Activated CD8-positive, alpha-beta T cell treated with anti-CD3 and anti-CD28 coated beads for 36 hours (primary cell): ENCODE measurements around the gene ARHGAP26. TPM values are rescaled to one million over a fixed set of nuclear protein-coding genes. Genes with fewer than 3 reads are reported as not detected.

Experiments used
- ATAC-seq: fragments of 200-7000 bp; cut with Tn5 transposase; one replicate; pipeline ENCODE4 v1.10.0; 2021; ENCODE audit warnings: mild to moderate bottlenecking, moderate library complexity
- CTCF ChIA-PET: fragments of 350-600 bp; sonication (Branson Sonifier 250); formaldehyde crosslinking; loops from one replicate; lab custom pipeline; 2021; ENCODE audit warnings: antibody characterized with exemption; lab: Charles Lee
- POLR2A ChIA-PET: fragments of 350-600 bp; sonication (Branson Sonifier 250); formaldehyde crosslinking; loops from one replicate; lab custom pipeline; 2021; ENCODE audit warnings: antibody characterized with exemption; lab: Charles Lee
- DNase-seq: peaks from one replicate; pipeline ENCODE4 v3.0.0-alpha.2; 2020
- H3K27ac Mint-ChIP-seq: one replicate; pipeline ENCODE4 v1.8.0; 2021; ENCODE audit warnings: mild to moderate bottlenecking, mixed read lengths
- H3K27me3 Mint-ChIP-seq: one replicate; pipeline ENCODE4 v1.8.0; 2021; ENCODE audit warnings: mixed read lengths
- H3K36me3 Mint-ChIP-seq: one replicate; pipeline ENCODE4 v1.8.0; 2021; ENCODE audit warnings: low read depth, mixed read lengths
- H3K4me1 Mint-ChIP-seq: one replicate; pipeline ENCODE4 v1.8.0; 2021; ENCODE audit warnings: low read depth, mixed read lengths
- H3K4me3 Mint-ChIP-seq: one replicate; pipeline ENCODE4 v1.8.0; 2021; ENCODE audit warnings: mild to moderate bottlenecking, moderate library complexity, mixed read lengths
- H3K9me3 Mint-ChIP-seq: one replicate; pipeline ENCODE4 v1.8.0; 2021; ENCODE audit warnings: mixed read lengths
- intact Hi-C: fragments of 100-400 bp; cut with micrococcal nuclease; formaldehyde crosslinking; loops from one replicate; pipeline ENCODE4 v1.10.0; 2022
- total RNA-seq, 2 experiments: library from RNA; stranded (reverse); gene quantifications; one replicate each; pipeline ENCODE4 v1.2.3, GENCODE V29; 2021
- TF ChIP-seq, protein P1 (sequence below): fragments of 200-600 bp; IDR thresholded peaks from one replicate; pipeline ENCODE4 v1.8.0; 2022; ENCODE audit warnings: antibody characterized with exemption, mild to moderate bottlenecking

ARHGAP26 gene
- total RNA-seq, 2 experiments from 2014 or later: 12.7 to 18.0 TPM

DNA sequence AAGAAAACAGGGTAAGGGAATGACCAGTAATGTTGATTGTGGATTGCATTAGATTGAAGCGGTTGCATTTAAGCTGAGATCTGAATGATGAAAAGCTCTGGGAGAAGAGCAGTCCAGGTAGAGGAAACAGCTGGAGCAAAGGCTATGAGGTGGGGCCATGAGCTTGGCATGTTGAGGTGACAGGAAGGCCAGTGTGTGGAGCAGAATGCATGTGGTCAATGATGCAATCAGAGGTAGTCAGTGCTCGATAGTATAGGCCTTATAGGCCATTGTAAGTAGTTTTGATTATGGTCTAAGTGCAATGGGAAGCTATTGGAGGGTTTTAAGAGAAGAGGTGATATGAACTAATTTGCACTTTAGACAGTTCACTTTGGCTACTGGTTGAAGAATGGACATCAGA, 270.4 kb downstream of the ARHGAP26 start:
- DNase-seq (no peak), ATAC-seq (no peak)
- Mint-ChIP-seq H3K4me1 (peaks cover 41% of the 10 kb centered on the region), H3K36me3 (peaks cover 56% of the 10 kb centered on the region), H3K27ac (no peak overlapping the region), H3K4me3 (no peak overlapping the region), H3K27me3 (no peaks in the 10 kb centered on the region), H3K9me3 (peaks cover 2% of the 10 kb centered on the region)
- TF ChIP-seq, protein P1, sequence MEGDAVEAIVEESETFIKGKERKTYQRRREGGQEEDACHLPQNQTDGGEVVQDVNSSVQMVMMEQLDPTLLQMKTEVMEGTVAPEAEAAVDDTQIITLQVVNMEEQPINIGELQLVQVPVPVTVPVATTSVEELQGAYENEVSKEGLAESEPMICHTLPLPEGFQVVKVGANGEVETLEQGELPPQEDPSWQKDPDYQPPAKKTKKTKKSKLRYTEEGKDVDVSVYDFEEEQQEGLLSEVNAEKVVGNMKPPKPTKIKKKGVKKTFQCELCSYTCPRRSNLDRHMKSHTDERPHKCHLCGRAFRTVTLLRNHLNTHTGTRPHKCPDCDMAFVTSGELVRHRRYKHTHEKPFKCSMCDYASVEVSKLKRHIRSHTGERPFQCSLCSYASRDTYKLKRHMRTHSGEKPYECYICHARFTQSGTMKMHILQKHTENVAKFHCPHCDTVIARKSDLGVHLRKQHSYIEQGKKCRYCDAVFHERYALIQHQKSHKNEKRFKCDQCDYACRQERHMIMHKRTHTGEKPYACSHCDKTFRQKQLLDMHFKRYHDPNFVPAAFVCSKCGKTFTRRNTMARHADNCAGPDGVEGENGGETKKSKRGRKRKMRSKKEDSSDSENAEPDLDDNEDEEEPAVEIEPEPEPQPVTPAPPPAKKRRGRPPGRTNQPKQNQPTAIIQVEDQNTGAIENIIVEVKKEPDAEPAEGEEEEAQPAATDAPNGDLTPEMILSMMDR: no peak
- intact Hi-C loops: no loop called here
- ChIA-PET CTCF (no interaction called here), POLR2A (no interaction called here)

DNA sequence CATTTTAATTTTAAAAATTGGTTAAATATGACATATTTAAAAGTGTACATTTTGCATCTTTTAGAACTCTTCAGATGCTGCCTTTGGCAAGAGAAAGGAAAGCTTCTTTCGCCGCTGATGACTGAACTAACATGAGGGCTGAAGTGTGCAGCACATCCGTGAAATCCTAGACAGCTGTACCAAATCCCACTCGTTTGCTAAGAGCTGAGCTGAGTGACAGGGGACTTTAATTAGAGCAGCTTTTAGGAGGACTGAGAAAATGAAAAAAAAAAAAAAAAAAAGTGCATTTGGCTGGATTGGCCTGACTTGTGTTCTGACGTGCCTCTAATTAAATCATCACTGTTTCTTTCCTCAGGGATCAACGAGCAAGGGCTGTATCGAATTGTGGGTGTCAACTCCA, 271.3 kb downstream of the ARHGAP26 start:
- H3K27me3 Mint-ChIP-seq: no peaks in the 10 kb centered on the region

DNA sequence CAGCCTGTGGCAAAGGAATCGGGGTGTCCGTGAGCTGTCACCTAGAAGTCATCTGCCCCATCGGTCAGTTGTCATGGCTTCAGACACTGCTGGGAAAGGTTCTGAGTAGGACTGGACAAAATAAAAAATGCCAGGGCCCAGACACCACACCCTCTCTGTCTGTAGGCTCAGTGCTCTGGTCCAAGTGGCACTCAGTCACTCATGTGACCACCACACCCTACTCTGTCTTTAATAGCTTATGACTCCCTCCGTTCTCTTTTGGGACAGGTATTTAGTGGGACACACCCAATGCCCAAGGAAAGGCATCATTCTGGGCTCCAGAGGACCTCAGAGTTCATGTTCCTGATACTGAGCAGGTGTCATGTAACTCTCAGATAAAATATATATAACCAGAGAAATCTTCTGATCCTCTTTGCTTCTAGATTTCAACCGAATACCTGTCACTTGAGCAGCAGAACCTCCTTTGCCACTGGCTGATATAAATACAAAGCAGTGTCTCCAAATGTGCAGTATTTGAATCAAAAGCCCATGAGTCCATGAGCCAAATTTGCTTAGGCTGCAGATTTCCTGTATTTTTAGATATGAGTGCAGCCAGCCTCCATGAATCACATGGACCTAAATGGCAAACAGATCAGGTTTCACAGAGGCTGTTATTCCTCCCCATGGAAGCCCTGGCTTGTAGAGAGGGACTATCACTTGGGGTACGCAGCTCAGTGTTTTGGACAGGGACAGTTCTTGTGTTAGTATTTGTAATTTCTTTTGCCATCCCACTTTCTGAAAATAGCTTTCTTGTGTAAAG, 272.0 kb downstream of the ARHGAP26 start:
- intact Hi-C loops: no loop called here
- TF ChIP-seq, protein P1: no peak
- ChIA-PET POLR2A (interaction anchor here (0.5 kb wide), 1 partner anchor 155 kb away, joined by 3 read pairs; no protein-coding TSS in a partner anchor), CTCF (no interaction called here)
- no peaks in the 10 kb centered on the region for H3K9me3 Mint-ChIP-seq
- DNase-seq (no peak), ATAC-seq (no peak)
- H3K27ac Mint-ChIP-seq: no peak overlapping the region
- peaks cover 33% of the 10 kb centered on the region for H3K4me1 Mint-ChIP-seq
- peaks cover 48% of the 10 kb centered on the region for H3K36me3 Mint-ChIP-seq
- H3K27me3 Mint-ChIP-seq: no peaks in the 10 kb centered on the region
- no peak overlapping the region for H3K4me3 Mint-ChIP-seq

More for the DNA sequence above, 271.3 kb downstream of the ARHGAP26 start:
- CTCF ChIA-PET: no interaction called here
- intact Hi-C loops: no loop called here
- peaks cover 50% of the 10 kb centered on the region for H3K36me3 Mint-ChIP-seq
- POLR2A ChIA-PET: no interaction called here
- TF ChIP-seq, protein P1: no peak
- H3K4me1 Mint-ChIP-seq: peaks cover 37% of the 10 kb centered on the region
- H3K4me3 Mint-ChIP-seq: no peak overlapping the region
- no peak overlapping the region for H3K27ac Mint-ChIP-seq
- ATAC-seq (no peak), DNase-seq (no peak)
- H3K9me3 Mint-ChIP-seq: peaks cover under 1% of the 10 kb centered on the region

DNA sequence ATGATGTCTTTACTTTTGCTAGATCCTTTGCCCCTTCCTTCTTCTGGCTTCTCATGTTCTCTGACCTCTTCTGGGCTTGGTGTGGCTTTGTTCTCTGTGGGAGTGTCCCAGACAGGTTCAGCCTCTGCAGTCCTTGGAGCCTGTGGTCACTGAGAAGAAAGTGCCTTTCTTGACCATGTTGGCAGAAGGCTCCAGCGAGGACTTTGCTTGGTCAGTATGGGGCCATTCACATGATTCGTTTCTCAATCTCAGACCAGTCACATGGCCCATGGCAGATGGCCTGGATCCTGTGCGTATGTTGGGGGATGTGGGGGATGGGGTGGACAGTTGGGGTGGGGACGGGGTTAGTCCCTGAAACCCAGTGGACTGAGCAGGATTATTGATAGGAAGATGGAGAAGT, 274.1 kb downstream of the ARHGAP26 start:
- no peak overlapping the region for H3K4me3 Mint-ChIP-seq
- ChIA-PET CTCF (no interaction called here), POLR2A (no interaction called here)
- H3K27ac Mint-ChIP-seq: no peak overlapping the region
- H3K27me3 Mint-ChIP-seq: no peaks in the 10 kb centered on the region
- no peak for ATAC-seq
- H3K36me3 Mint-ChIP-seq: peaks cover 42% of the 10 kb centered on the region
- intact Hi-C loops: no loop called here
- H3K4me1 Mint-ChIP-seq: peaks cover 16% of the 10 kb centered on the region
- TF ChIP-seq, protein P1: no peak
- H3K9me3 Mint-ChIP-seq: no peaks in the 10 kb centered on the region
- no peak for DNase-seq

DNA sequence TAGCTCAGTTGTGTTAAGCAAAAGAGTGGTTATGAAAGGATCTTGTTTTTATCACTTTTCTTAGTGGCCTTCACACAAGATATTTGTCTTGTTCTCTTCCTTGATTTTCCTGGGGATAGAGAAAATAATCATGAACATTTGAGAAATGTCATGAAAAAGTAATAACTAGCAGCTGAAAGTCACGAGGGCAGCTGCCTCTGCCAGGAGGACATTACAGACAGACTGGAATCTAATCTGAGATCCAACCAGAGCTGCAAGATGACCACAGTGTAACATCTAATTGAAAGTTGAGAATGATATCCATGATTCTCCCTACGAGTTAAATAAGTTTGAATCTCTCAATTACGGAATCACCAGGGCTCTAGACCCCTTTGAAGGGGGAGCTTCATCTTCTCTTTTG, 274.9 kb downstream of the ARHGAP26 start:
- intact Hi-C loops: no loop called here
- H3K27ac Mint-ChIP-seq: no peak overlapping the region
- ChIA-PET CTCF (no interaction called here), POLR2A (no interaction called here)
- H3K27me3 Mint-ChIP-seq: no peaks in the 10 kb centered on the region
- H3K4me1 Mint-ChIP-seq: peaks cover 20% of the 10 kb centered on the region
- H3K9me3 Mint-ChIP-seq: no peaks in the 10 kb centered on the region
- ATAC-seq (no peak), DNase-seq (no peak)
- TF ChIP-seq, protein P1: no peak
- H3K4me3 Mint-ChIP-seq: no peak overlapping the region
- H3K36me3 Mint-ChIP-seq: peaks cover 36% of the 10 kb centered on the region
